Frontal cortex (tissue), 4 donors: ENCODE data around the gene FOXP3. TPM values are rescaled to one million over a fixed set of nuclear protein-coding genes. Genes with fewer than 3 reads are reported as not detected.

Source experiments
- DNase-seq, 2 donors: peaks; one replicate each; pipeline ENCODE4 v3.0.0; 2012; ENCODE audit warnings: low spot score in 2 of 2
- FAIRE-seq: peaks from 2 replicates; lab custom pipeline; 2012; peaks lifted over from hg19 to GRCh38; lab: Jason Lieb, UNC
- total RNA-seq: library from RNA; depleted of rRNA; stranded (reverse); fragments of >200 nt; gene quantifications from one replicate; pipeline ENCODE4 v1.2.3, GENCODE V29; 2014
- donor health status: control.
- donor health status: control.
- donor health status: control.

The FOXP3 gene
- total RNA-seq, 1 donor from 2014 or later, result not detected

DNA sequence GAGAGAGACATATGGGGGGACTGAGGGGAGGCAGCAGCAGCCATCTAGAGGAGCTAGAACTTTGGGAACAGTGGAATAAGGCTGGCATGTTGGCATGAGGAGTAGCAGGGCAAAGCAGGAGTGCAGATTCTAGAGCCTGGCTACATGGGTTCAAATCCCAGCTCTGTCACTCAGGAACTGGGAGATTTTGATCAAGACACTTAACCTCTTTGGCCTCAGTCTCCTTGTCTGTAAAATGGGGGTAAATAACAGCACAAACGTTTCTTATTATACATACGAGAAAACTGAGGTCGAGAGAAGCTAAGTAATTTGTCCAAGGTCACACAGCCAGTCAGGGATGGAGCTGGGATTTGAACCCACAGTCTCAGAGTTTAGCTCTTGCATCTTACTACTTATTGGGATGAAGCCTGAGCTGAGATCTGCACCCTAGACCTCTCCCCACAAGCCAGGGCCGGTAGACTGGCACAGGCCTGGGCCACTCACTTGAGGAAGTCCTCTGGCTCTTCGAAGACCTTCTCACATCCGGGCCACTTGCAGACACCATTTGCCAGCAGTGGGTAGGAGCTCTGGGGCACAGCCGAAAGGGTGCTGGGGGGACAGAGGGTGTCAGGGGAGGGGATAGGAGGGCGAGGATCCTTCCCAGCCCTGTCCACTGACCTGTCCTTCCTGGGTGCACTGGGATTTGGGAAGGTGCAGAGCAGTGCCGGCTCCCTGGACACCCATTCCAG, 8.1 kb downstream of the FOXP3 start:
- DNase-seq (no peak), FAIRE-seq (no peak)

- FAIRE-seq (no peak), DNase-seq (no peak)
These were observed 9.9 kb downstream of the FOXP3 start for GRCh38 chrX:49254639-49255038.

GRCh38 chrX:49251325-49251724, 13.2 kb downstream of the FOXP3 start:
- no peak for DNase-seq

DNA sequence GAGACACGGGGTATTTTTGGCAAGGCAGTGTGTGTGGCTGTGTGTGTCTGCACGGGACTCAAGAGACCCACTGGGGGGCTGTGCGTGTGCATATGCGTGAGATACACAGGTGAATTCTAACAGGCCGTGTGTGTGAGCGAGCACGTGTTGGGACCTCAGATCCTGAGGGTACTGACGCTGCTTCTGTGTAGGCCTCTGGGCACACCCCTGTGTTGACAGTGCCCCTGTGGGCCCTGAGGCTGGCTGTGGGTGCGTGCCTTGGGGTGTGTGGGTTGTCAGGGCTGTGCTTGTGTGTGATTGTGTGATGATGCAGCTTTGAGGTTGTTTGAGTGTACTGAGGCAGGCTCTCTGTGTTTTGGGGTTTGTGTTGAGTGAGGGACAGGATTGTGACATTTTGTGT, 13.9 kb downstream of the FOXP3 start:
- no peak for DNase-seq
- FAIRE-seq, result no peak

More at GRCh38 chrX:49251325-49251724, 13.2 kb downstream of the FOXP3 start:
- no peak for FAIRE-seq

DNA sequence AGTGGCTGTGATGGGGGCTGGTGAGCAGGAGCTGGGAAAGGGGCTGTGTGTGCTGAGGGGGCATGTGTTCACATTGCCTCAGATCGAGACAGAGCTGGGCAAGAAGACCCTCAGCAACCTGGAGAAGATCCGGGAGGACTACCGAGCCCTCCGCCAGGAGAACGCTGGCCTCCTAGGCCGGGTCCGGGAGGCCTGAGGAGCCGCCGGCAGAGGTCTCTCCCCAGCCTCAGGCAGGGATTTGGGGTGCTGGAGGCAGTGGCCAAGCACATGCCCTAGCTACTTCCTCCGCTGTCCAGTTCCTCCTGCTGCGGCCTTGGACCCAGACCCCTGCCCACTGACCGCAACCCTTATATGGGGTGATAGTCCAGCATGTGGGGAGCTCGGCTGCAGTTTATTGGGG, 14.4 kb downstream of the FOXP3 start:
- FAIRE-seq, result no peak

DNA sequence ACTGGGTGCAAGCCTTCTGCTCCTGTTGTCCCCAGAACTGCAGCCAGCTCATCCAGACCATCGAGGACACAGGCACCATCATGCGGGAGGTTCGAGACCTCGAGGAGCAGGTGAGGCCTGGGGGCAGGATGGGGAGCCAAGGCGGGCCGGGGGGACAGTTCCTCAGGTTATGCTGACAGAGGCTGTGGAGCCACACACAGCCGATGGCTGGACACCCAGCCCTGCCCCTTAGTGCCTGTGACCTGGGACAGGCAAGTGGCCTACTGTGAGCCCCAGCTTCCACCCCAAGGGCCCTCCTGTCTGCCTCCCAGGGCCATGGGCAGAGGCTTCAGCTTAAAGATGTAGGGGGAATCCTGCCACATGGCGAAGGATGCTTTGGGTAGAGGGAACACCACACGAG, 14.9 kb downstream of the FOXP3 start:
- DNase-seq (no peak), FAIRE-seq (no peak)

More for the DNA sequence above, 14.4 kb downstream of the FOXP3 start:
- no peak for DNase-seq

DNA sequence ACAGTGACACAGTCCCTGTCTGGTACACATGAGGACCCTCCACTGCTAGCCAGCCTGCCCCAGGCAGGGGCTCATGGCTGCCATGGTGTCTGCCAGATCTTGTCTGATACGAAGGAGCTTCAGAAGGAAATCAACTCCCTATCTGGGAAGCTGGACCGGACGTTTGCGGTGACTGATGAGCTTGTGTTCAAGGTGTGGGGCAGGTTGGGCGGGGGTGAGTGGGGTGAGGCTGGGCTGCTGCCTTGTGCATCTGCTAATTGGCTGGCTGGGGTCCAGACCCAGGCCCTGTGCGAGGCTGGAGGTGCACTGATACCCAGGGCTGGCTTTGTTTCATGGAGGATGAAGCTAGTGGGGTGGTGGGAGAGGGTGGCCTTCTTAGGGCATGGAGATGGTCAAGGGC, 15.4 kb downstream of the FOXP3 start:
- DNase-seq (no peak), FAIRE-seq (no peak)

DNA sequence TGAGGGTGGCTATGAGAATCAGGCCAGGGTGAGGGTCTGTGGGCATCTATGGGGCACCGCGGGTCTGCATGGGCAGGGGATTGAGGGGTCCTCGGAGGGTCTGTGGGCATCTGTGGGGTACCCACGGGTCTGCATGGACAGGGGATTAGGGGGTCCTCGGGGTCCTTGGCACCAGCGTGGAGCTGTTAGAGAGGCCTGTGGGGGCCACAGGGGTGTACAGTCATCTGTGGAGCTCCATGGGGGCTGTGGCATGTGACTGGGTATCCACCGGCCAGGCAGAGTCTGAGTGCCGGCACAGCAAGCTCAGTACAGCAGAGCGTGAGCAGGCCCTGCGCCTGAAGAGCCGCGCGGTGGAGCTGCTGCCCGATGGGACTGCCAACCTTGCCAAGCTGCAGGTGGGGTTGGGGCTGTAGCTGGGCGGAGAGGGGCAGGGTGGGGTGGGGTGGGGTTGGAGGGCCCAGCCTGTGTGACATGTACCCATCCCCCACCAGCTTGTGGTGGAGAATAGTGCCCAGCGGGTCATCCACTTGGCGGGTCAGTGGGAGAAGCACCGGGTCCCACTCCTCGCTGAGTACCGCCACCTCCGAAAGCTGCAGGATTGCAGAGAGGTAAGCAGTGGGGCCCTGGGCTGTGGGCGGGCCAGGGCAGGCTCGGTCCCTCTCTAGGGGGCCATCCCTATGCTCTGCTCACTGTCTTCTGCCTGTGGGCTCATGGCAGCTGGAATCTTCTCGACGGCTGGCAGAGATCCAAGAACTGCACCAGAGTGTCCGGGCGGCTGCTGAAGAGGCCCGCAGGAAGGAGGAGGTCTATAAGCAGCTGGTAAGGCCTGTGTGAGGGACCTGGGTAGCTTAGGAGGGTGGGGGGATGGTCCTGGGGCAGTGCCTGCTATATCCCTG, 16.3 kb downstream of the FOXP3 start:
- no peak for FAIRE-seq
- no peak for DNase-seq

- FAIRE-seq (no peak), DNase-seq (no peak)
These were observed 17.2 kb downstream of the FOXP3 start for GRCh38 chrX:49247346-49247745.

GRCh38 chrX:49246541-49246940, 18.0 kb downstream of the FOXP3 start:
- FAIRE-seq, result no peak

GRCh38 chrX:49244207-49244606, 20.3 kb downstream of the FOXP3 start:
- no peak for FAIRE-seq
- DNase-seq, result no peak

More at GRCh38 chrX:49246541-49246940, 18.0 kb downstream of the FOXP3 start:
- no peak for DNase-seq

GRCh38 chrX:49243166-49243565, 21.3 kb downstream of the FOXP3 start:
- DNase-seq (no peak), FAIRE-seq (no peak)

- FAIRE-seq (no peak), DNase-seq (no peak)
These were observed 21.9 kb downstream of the FOXP3 start for GRCh38 chrX:49242545-49243066.

DNA sequence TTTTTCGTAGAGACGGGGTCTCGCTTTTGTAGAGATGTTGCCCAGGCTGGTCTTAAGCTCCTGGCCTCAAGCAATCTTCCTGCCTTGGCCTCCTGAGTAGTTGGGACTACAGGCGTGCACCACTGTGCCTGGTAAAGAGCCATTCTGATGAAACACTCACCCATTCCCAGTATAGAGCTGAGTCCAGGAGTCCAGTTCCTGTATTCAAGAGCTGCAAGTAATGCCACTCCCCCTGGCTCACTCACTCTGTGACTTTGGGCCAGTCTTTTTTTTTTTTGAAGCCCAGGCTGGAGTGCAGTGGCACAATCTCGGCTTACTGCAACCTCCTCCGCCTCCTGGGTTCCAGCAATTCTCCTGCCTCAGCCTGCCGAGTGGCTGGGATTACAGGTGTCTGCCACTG, 25.8 kb downstream of the FOXP3 start:
- no peak for DNase-seq
- no peak for FAIRE-seq

- no peak for FAIRE-seq
- DNase-seq, result no peak
These were observed 27.4 kb downstream of the FOXP3 start for GRCh38 chrX:49237060-49237459.

DNA sequence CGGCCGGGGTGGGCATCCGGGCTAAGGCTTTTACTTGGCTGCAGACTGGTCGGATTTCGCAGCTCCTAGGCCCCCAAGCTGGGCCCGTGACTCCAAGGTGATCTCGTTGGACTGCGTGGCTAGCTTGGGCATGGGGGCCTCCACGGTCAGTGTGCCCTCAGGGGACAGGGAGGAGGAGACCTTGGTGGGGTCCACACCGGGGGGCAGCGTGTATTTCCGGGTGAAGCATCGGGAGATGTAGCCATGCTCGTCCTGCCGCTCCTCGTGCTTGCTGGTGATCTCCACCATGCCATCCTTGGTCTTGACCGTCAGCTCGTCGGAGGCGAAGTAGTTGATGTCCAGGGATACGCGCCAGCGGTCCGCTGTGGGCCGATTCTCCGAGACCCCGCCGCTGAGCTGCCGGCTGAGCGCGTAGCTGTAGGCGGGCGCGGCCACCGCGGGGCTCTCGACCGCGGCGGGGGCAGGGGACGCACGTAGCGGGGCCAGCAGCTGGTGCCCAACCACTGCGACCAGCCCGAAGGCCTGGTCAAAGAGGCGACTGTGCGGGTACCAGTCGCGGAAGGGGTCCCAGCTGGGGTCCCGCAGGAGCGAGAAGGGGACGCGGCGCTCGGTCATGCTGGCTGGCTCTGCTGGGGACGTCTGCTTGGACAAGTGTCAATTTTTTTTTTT, 30.5 kb downstream of the FOXP3 start:
- no peak for FAIRE-seq
- DNase-seq, result no peak

- no peak for FAIRE-seq
- no peak for DNase-seq
These were observed 31.3 kb downstream of the FOXP3 start, which contains the start of gene CACNA1F for GRCh38 chrX:49233176-49233575. TSS of gene CACNA1F (minus strand) at chrX:49233340. CDS start at chrX:49233309, 31 bp downstream.

- no peak for FAIRE-seq
- DNase-seq, result no peak
These were observed 32.0 kb downstream of the FOXP3 start for GRCh38 chrX:49232525-49232924.

DNA sequence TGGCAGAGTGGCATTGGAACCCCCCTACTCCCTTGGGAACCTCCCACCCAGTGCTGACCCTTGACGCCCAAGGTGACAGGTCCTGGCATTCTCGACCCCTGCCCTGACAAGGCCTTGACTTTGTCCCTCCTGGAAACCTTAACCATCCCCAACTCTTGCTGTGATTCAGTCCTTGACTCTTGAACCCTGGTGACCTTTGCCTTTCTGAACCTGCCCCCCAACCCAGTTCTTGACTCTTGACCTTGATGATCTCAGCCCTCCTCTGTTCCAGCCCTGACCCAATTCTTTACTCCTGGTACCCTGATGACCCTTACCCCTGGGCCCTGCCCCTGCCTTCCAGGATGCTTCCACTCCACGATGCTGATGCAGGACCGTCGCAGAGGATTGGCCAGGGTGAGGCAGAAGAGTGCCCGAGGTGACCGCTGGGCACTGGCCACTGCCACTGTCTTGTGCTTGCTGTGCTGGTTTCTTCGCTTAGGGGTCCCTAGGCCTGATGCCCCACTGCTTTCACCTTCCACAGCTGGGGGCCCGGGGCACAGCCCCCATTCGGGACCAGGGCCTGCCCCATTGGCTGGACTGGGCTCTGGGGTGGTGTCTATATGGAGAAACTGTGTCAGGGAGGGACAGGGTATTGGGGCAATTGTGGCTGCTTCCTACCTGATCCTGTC, 33.0 kb downstream of the FOXP3 start:
- DNase-seq, result no peak
- no peak for FAIRE-seq
